Esophagus squamous epithelium (tissue), 5 donors: ENCODE data around the gene DRGX. TPM values are rescaled to one million over a fixed set of nuclear protein-coding genes. Genes with fewer than 3 reads are reported as not detected.

Source experiments
- DNase-seq: peaks from one replicate; lab custom pipeline; 2025; lab: John Stamatoyannopoulos, UW
- H3K27ac ChIP-seq, 4 donors: fragments of 200-600 bp; sonication (generic); one replicate each; pipeline ENCODE4 v1.5.1; 2016 to 2019; ENCODE audit warnings: mild to moderate bottlenecking in 1 of 4
- H3K27me3 ChIP-seq, 4 donors: fragments of 200-600 bp; sonication (generic); 1 replicate in 3 of 4; 2 replicates in 1 of 4; pipeline versions ENCODE4 v1.5.1 to v1.6.0; 2017 to 2021; ENCODE audit warnings: antibody characterized with exemption in 1 of 4
- H3K36me3 ChIP-seq, 3 donors: fragments of 200-600 bp; sonication (generic); one replicate each; pipeline ENCODE4 v1.5.1; 2016 to 2019
- H3K4me1 ChIP-seq, 3 donors: fragments of 200-600 bp; sonication (generic); one replicate each; pipeline ENCODE4 v1.5.1; 2017 to 2019
- H3K4me3 ChIP-seq, 4 donors: fragments of 200-600 bp; sonication (generic); 1 replicate in 3 of 4; 2 replicates in 1 of 4; pipeline ENCODE4 v1.5.1; 2016 to 2019; ENCODE audit warnings: mild to moderate bottlenecking in 2 of 4, moderate library complexity in 1 of 4
- H3K9me3 ChIP-seq, 3 donors: fragments of 200-600 bp; sonication (generic); one replicate each; pipeline ENCODE4 v1.5.1; 2016 to 2019
- POLR2A ChIP-seq, 4 donors: fragments of 450-650 bp; IDR thresholded peaks; one replicate each; pipeline ENCODE4 v1.6.1; 2017; ENCODE audit warnings: antibody characterized with exemption in 4 of 4, mild to moderate bottlenecking in 4 of 4, moderate library complexity in 3 of 4
- WGBS, 2 donors: methylation state at CpG; one replicate each; pipeline ENCODE4 v1.1.5; 2018; 5-methylcytosine and 5-hydroxymethylcytosine counted together
- intact Hi-C: fragments of 100-400 bp; cut with DNase I; formaldehyde crosslinking; loops from one replicate; pipeline ENCODE4 v1.15.0; 2022
- total RNA-seq, 4 donors: library from RNA; depleted of rRNA; stranded (reverse); fragments of >200 nt; gene quantifications; one replicate each; pipeline ENCODE4 v1.1.0, GENCODE V29; 2016
- TF ChIP-seq, protein P1 (sequence below), 6 experiments: fragments of 450-650 bp in 4 of 6; fragments of 200-600 bp in 2 of 6; sonication (generic) in 2 of 6; IDR thresholded peaks; one replicate each; pipeline ENCODE4 v1.5.1; 2016 to 2019; ENCODE audit warnings: antibody characterized with exemption in 6 of 6, mild to moderate bottlenecking in 4 of 6, moderate library complexity in 4 of 6
- donor health status: DM: yes; HTN: yes; CAD: no.

DRGX gene
- total RNA-seq, 4 donors from 2014 or later, result not detected

GRCh38 chr10:49397036-49397999, 1.4 kb upstream of the DRGX start:
- DNase-seq, result no peak
- 1 to 20% methylated on average over 6 to 15 of the region's 61 CpGs for WGBS, 2 donors

DNA sequence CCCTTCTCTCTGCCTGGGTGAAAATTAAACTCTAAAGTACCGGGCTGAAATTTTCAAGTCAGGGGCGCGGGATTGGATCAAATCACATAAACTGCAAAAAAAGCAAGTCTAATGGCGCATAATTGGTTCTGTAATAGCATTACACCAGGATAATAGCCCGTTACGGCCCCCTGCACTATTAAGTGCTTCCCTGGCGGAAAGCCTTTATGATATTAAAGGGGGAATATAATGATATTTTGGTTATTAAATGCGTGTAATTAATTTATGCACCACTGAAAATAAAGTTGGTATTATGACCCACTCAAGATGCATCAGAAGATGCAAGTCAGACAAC, 744 bp upstream of the DRGX start:
- intact Hi-C loops, result no loop called here
- TF ChIP-seq POLR2A (IDR thresholded peaks at IDR 0.05), result no peak
- TF ChIP-seq, protein P1, sequence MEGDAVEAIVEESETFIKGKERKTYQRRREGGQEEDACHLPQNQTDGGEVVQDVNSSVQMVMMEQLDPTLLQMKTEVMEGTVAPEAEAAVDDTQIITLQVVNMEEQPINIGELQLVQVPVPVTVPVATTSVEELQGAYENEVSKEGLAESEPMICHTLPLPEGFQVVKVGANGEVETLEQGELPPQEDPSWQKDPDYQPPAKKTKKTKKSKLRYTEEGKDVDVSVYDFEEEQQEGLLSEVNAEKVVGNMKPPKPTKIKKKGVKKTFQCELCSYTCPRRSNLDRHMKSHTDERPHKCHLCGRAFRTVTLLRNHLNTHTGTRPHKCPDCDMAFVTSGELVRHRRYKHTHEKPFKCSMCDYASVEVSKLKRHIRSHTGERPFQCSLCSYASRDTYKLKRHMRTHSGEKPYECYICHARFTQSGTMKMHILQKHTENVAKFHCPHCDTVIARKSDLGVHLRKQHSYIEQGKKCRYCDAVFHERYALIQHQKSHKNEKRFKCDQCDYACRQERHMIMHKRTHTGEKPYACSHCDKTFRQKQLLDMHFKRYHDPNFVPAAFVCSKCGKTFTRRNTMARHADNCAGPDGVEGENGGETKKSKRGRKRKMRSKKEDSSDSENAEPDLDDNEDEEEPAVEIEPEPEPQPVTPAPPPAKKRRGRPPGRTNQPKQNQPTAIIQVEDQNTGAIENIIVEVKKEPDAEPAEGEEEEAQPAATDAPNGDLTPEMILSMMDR (IDR thresholded peaks at IDR 0.05), result no peak

More at GRCh38 chr10:49397036-49397999, 1.4 kb upstream of the DRGX start:
- intact Hi-C loops, result no loop called here
- peaks cover 33 to 100% (median 60%) of the 10 kb centered on the region in 4 donors for H3K27me3 ChIP-seq
- no peaks in the 10 kb centered on the region for H3K36me3 ChIP-seq
- peak overlapping the region in 2 of 4 donors; percentile 18 to 49 for H3K4me3 ChIP-seq
- H3K9me3 ChIP-seq, result no peaks in the 10 kb centered on the region
- H3K27ac ChIP-seq, result no peak overlapping the region
- TF ChIP-seq, protein P1 (IDR thresholded peaks at IDR 0.05), result no peak
- no peak for TF ChIP-seq POLR2A (IDR thresholded peaks at IDR 0.05)
- peaks cover 17 to 41% (median 26%) of the 10 kb centered on the region in 3 donors for H3K4me1 ChIP-seq

DNA sequence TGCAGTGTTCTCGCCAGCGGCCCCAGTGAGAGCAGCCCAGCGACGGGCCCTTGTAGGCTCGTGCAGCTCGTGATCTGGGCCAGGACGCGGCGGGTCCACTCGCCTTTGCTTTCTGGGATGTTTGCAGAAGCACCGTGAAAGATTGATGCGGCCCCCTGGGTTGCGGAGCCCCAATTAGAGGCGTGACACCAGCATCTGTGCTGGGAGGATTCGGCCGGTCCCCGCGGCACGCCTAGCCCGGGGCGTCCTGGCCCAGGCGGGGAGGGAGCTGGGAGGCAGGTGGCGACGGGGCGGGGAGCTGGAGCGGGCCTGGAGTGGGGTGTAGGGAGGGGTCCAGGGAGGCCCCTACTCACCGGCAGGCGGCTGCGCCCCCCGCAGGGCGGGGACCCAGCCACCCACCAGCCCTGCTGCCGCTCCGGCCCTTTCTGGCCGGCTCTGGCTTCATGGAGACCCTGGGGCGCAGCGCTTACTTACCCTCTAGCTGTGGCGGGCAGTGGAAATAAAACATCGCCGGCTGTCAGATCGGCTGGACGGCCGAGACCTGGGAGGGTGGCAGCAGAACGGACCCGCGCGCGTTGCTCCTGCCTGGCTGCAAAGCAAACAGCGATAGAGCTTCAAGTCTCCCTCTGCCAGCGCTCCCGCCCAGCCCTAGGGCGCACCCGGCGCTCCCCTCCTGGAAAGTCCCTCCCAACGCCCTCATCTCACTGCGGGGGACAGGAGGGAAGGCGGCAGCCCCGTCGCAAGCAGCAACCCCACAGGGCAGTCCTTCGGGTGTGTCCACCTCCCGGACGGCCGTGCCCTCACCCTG, 752 bp downstream of the DRGX start:
- Histone ChIP-seq H3K27ac (no peak overlapping the region), H3K9me3 (no peaks in the 10 kb centered on the region), H3K36me3 (no peaks in the 10 kb centered on the region), H3K4me3 (peak overlapping the region in 1 of 4 donors; percentile 37), H3K4me1 (peaks cover 17 to 41% (median 26%) of the 10 kb centered on the region in 3 donors), H3K27me3 (peaks cover 33 to 100% (median 60%) of the 10 kb centered on the region in 4 donors)
- TF ChIP-seq POLR2A (IDR thresholded peaks at IDR 0.05), result no peak
- TF ChIP-seq, protein P1 (IDR thresholded peaks at IDR 0.05), result no peak
- intact Hi-C loops, result no loop called here
- WGBS, 2 donors, result 0 to 10% methylated on average over 4 of the region's 62 CpGs
- DNase-seq, result no peak

More for the DNA sequence above, 744 bp upstream of the DRGX start:
- WGBS, 2 donors, result 30% methylated on average over 8 of the region's 8 CpGs
- peaks cover 33 to 100% (median 60%) of the 10 kb centered on the region in 4 donors for H3K27me3 ChIP-seq
- H3K4me1 ChIP-seq, result peaks cover 17 to 41% (median 26%) of the 10 kb centered on the region in 3 donors
- no peak overlapping the region for H3K27ac ChIP-seq
- no peaks in the 10 kb centered on the region for H3K9me3 ChIP-seq
- H3K4me3 ChIP-seq, result no peak overlapping the region
- no peaks in the 10 kb centered on the region for H3K36me3 ChIP-seq
- DNase-seq, result no peak

DNA sequence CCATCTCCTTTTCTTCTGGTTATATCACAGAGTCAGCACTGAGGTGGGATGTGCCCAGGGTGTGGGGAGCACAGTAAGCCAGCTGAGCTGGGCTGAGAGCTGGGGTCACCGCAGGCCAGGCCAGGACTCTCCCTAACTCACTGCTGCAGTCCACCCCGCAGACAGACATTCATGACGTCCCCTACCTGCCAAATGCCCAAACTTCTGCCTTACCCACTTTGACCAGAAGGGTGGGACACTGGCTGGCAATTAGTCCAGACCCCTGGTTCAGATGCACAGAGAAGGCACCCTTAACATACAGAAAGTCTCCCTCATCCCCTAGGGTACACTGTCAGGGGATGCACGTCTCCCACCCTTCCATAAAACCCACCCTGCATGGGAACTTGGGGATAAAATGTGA, 2.1 kb downstream of the DRGX start:
- intact Hi-C loops, result no loop called here
- H3K36me3 ChIP-seq, result no peaks in the 10 kb centered on the region
- no peak for DNase-seq
- H3K4me1 ChIP-seq, result peaks cover 17 to 41% (median 26%) of the 10 kb centered on the region in 3 donors
- H3K27me3 ChIP-seq, result peaks cover 33 to 100% (median 51%) of the 10 kb centered on the region in 4 donors
- H3K27ac ChIP-seq, result no peak overlapping the region
- H3K4me3 ChIP-seq, result no peak overlapping the region
- no peaks in the 10 kb centered on the region for H3K9me3 ChIP-seq
- WGBS, 2 donors, result 63 to 75% methylated on average over 2 to 4 of the region's 4 CpGs
- no peak for TF ChIP-seq POLR2A (IDR thresholded peaks at IDR 0.05)
- TF ChIP-seq, protein P1 (IDR thresholded peaks at IDR 0.05), result no peak
